Left ventricle myocardium superior (tissue), 1 donor: ENCODE measurements around the gene WLS. TPM values are rescaled to one million over a fixed set of nuclear protein-coding genes. Genes with fewer than 3 reads are reported as not detected.

Experiments
- ATAC-seq: fragments of 200-7000 bp; cut with Tn5 transposase; one replicate; pipeline ENCODE4 v1.9.1; 2020; ENCODE audit warnings: mild to moderate bottlenecking, moderate library complexity
- DNase-seq: peaks from one replicate; pipeline ENCODE4 v3.0.0-alpha.2; 2020
- intact Hi-C: fragments of 100-400 bp; cut with micrococcal nuclease; formaldehyde crosslinking; loops from one replicate; pipeline ENCODE4 v1.11.0; 2022
- total RNA-seq: library from RNA; stranded (reverse); fragmentation: NEBNext Ultra II Directional; extraction: Animal tissue kit (Norgen Biotek cat#: 25700); gene quantifications from one replicate; pipeline ENCODE4 v1.2.1, GENCODE V29; 2021
- donor health status: DM: no; HTN: yes; CAD: no; lungs with severe emphysema.

The WLS gene
- total RNA-seq, 1 donor from 2014 or later = 75.0 TPM

- DNase-seq (no peak), ATAC-seq (peak; percentile 4)
- intact Hi-C loops = loop anchor here (10.0 kb wide), 1 partner anchor 105 kb away; no protein-coding TSS in a partner anchor
Measured at GRCh38 chr1:68229650-68230483, 2.5 kb downstream of the WLS start.

GRCh38 chr1:68228851-68229250, 3.5 kb downstream of the WLS start:
- ATAC-seq = no peak
- intact Hi-C loops = loop anchor here (10.0 kb wide), 1 partner anchor 104 kb away; no protein-coding TSS in a partner anchor
- no peak for DNase-seq

- no peak for DNase-seq
- intact Hi-C loops = loop anchor here (10.0 kb wide), 1 partner anchor 103 kb away; no protein-coding TSS in a partner anchor
- ATAC-seq = no peak
Measured at GRCh38 chr1:68227598-68227997, 4.7 kb downstream of the WLS start.

GRCh38 chr1:68225781-68226180, 6.5 kb downstream of the WLS start:
- DNase-seq (no peak), ATAC-seq (no peak)
- intact Hi-C loops = loop anchor here (10.0 kb wide), 1 partner anchor 101 kb away; no protein-coding TSS in a partner anchor

- DNase-seq (no peak), ATAC-seq (peak; percentile 89)
- intact Hi-C loops = loop anchor here (10.0 kb wide), 1 partner anchor 99 kb away; no protein-coding TSS in a partner anchor
Measured at GRCh38 chr1:68223687-68224086, 8.6 kb downstream of the WLS start.

GRCh38 chr1:68221980-68222373, 10.3 kb downstream of the WLS start:
- intact Hi-C loops = loop anchor here (10.0 kb wide), 1 partner anchor 97 kb away; no protein-coding TSS in a partner anchor
- no peak for DNase-seq
- no peak for ATAC-seq

- DNase-seq (no peak), ATAC-seq (no peak)
- intact Hi-C loops = loop anchor here (10.0 kb wide), 1 partner anchor 96 kb away; no protein-coding TSS in a partner anchor
Measured at GRCh38 chr1:68221001-68221979, 11.0 kb downstream of the WLS start.

GRCh38 chr1:68220420-68220819, 11.9 kb downstream of the WLS start:
- DNase-seq = no peak
- intact Hi-C loops = loop anchor here (10.0 kb wide), 1 partner anchor 96 kb away; no protein-coding TSS in a partner anchor
- ATAC-seq = no peak

GRCh38 chr1:68218490-68218889, 13.8 kb downstream of the WLS start:
- no peak for DNase-seq
- no peak for ATAC-seq
- intact Hi-C loops = no loop called here

- DNase-seq = no peak
- no peak for ATAC-seq
- intact Hi-C loops = no loop called here
Measured at GRCh38 chr1:68217618-68218017, 14.7 kb downstream of the WLS start.

GRCh38 chr1:68217060-68217554, 15.2 kb downstream of the WLS start:
- DNase-seq (no peak), ATAC-seq (no peak)
- intact Hi-C loops = no loop called here

GRCh38 chr1:68216089-68216772, 16.1 kb downstream of the WLS start:
- DNase-seq (no peak), ATAC-seq (no peak)
- intact Hi-C loops = no loop called here

GRCh38 chr1:68213843-68214242, 18.5 kb downstream of the WLS start:
- DNase-seq (peak; percentile 78), ATAC-seq (peak; percentile 79)
- intact Hi-C loops = no loop called here

GRCh38 chr1:68211761-68212380, 20.5 kb downstream of the WLS start:
- ATAC-seq = no peak
- intact Hi-C loops = no loop called here
- no peak for DNase-seq

GRCh38 chr1:68210829-68211228, 21.5 kb downstream of the WLS start:
- DNase-seq (no peak), ATAC-seq (no peak)
- intact Hi-C loops = no loop called here

- no peak for DNase-seq
- intact Hi-C loops = no loop called here
- no peak for ATAC-seq
Measured at GRCh38 chr1:68210027-68210426, 22.3 kb downstream of the WLS start.

GRCh38 chr1:68206848-68207689, 25.3 kb downstream of the WLS start:
- ATAC-seq = peak; percentile 35
- no peak for DNase-seq
- intact Hi-C loops = no loop called here
